Activated naive CD8-positive, alpha-beta T cell treated with anti-CD3 and anti-CD28 coated beads, Interleukin-2, amount 50 U/mL, for 24 hours (primary cell): ENCODE results near the gene UNC5B.
"Not testable (repeated sequence)": the region's sequence is repeated elsewhere in the genome, so short reads cannot be mapped to it uniquely, and the experiment has no call there.

Experiments
- ATAC-seq: fragments of 150-1000 bp; cut with Tn5 transposase; one replicate; pipeline ENCODE4 v1.10.0; 2021
- DNase-seq: peaks from one replicate; pipeline ENCODE4 v3.0.0; 2021
- H3K27ac Mint-ChIP-seq: one replicate; pipeline ENCODE4 v1.8.0; 2021; ENCODE audit warnings: mild to moderate bottlenecking, mixed read lengths
- H3K27me3 Mint-ChIP-seq: one replicate; pipeline ENCODE4 v1.8.0; 2021; ENCODE audit warnings: mixed read lengths
- H3K36me3 Mint-ChIP-seq: one replicate; pipeline ENCODE4 v1.8.0; 2021; ENCODE audit warnings: low read depth, mixed read lengths
- H3K4me1 Mint-ChIP-seq: one replicate; pipeline ENCODE4 v1.8.0; 2021; ENCODE audit warnings: mixed read lengths
- H3K4me3 Mint-ChIP-seq: one replicate; pipeline ENCODE4 v1.8.0; 2021; ENCODE audit warnings: mild to moderate bottlenecking, moderate library complexity, mixed read lengths
- H3K9me3 Mint-ChIP-seq: one replicate; pipeline ENCODE4 v1.8.0; 2021; ENCODE audit warnings: mixed read lengths

The UNC5B gene

GRCh38 chr10:71214641-71215559 is 2.5 kb downstream of the UNC5B start:
- Mint-ChIP-seq H3K27ac (no peak overlapping the region), H3K9me3 (no peaks in the 10 kb centered on the region), H3K4me3 (no peak overlapping the region), H3K4me1 (peaks cover 10% of the 10 kb centered on the region), H3K27me3 (peaks cover 78% of the 10 kb centered on the region), H3K36me3 (no peaks in the 10 kb centered on the region)
- DNase-seq (no peak), ATAC-seq (no peak)

GRCh38 chr10:71216363-71216695 is 4.0 kb downstream of the UNC5B start:
- Mint-ChIP-seq H3K27me3 (peaks cover 66% of the 10 kb centered on the region), H3K9me3 (no peaks in the 10 kb centered on the region), H3K4me1 (peaks cover 10% of the 10 kb centered on the region), H3K36me3 (no peaks in the 10 kb centered on the region), H3K4me3 (no peak overlapping the region), H3K27ac (no peak overlapping the region)
- DNase-seq (no peak), ATAC-seq (no peak)

- ATAC-seq = no peak
- Mint-ChIP-seq H3K36me3 (no peaks in the 10 kb centered on the region), H3K27me3 (peaks cover 66% of the 10 kb centered on the region), H3K27ac (no peak overlapping the region), H3K4me1 (peaks cover 8% of the 10 kb centered on the region), H3K4me3 (peak overlapping the region; percentile 43), H3K9me3 (no peaks in the 10 kb centered on the region)
- no peak for DNase-seq
Observed at GRCh38 chr10:71216751-71217265, 4.4 kb downstream of the UNC5B start.

DNA sequence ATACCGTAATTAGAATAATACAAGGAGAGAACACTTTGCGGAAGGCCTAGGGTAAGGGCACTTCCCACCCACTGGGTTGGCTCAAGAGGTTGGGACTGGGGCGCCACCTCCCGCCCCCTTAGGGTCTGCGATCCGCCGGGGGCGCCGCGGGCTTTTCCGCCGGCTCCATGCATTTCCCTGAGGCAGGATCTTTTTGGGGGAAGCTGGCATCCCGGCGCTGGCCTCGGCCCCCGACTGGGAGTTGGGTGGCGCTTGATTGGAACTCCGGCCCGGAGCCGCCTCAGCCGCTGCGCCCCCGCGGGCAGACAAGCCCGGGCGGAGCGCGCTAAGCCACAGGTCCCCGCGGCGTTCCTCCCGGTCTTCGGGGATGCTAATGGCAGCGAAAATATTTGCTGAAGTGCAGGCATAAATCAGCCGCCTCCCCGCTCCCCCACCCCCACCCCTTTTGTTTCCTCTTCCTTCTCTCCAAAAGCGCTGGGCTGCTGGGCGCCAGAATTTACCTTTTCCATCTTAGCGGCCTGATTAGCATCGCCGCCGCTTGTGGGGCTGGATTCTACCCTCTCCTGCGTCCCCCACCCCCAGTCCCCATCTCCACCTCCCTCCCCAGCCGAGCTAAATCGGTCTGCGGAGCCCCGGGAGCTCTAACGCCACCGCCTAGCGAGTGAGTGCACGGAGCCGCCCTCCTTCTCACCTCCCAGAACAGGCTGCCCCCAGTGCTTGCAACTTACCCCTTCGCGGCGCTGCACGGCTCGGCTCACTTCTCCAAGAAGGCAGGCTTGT is 5.1 kb downstream of the UNC5B start:
- H3K27me3 Mint-ChIP-seq = peaks cover 62% of the 10 kb centered on the region
- H3K36me3 Mint-ChIP-seq = no peaks in the 10 kb centered on the region
- H3K4me3 Mint-ChIP-seq = peak overlapping the region; percentile 43
- H3K4me1 Mint-ChIP-seq = peaks cover 5% of the 10 kb centered on the region
- H3K9me3 Mint-ChIP-seq = no peaks in the 10 kb centered on the region
- ATAC-seq = peak; percentile 33
- no peak overlapping the region for H3K27ac Mint-ChIP-seq
- no peak for DNase-seq

GRCh38 chr10:71218046-71218650 is 5.8 kb downstream of the UNC5B start:
- H3K9me3 Mint-ChIP-seq = no peaks in the 10 kb centered on the region
- no peak overlapping the region for H3K27ac Mint-ChIP-seq
- peaks cover 60% of the 10 kb centered on the region for H3K27me3 Mint-ChIP-seq
- peaks cover 5% of the 10 kb centered on the region for H3K4me1 Mint-ChIP-seq
- H3K4me3 Mint-ChIP-seq = no peak overlapping the region
- ATAC-seq (no peak), DNase-seq (no peak)
- no peaks in the 10 kb centered on the region for H3K36me3 Mint-ChIP-seq

DNA sequence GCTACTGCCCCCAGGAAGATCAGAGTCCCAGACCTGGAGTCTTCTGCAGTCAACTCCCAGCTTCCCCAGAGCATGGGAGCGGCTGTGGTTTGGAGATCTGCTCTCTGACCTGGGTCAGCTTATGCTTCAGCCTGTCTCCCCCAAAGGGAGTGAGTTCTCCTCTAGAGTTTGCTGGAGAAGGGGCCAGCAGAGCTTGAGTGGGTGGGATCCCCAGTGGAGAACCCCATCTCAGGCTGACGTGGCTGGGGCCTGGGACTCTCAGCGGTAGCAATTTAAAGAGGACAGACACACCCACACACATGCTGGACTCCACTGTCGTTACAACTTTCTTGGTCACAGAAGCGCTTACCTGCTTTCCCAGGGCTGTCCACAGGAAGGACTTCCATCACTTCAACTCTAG is 6.3 kb downstream of the UNC5B start:
- Mint-ChIP-seq H3K36me3 (no peaks in the 10 kb centered on the region), H3K27me3 (peaks cover 56% of the 10 kb centered on the region), H3K27ac (no peak overlapping the region), H3K9me3 (no peaks in the 10 kb centered on the region), H3K4me3 (no peak overlapping the region), H3K4me1 (peaks cover 5% of the 10 kb centered on the region)
- no peak for ATAC-seq
- DNase-seq = no peak

DNA sequence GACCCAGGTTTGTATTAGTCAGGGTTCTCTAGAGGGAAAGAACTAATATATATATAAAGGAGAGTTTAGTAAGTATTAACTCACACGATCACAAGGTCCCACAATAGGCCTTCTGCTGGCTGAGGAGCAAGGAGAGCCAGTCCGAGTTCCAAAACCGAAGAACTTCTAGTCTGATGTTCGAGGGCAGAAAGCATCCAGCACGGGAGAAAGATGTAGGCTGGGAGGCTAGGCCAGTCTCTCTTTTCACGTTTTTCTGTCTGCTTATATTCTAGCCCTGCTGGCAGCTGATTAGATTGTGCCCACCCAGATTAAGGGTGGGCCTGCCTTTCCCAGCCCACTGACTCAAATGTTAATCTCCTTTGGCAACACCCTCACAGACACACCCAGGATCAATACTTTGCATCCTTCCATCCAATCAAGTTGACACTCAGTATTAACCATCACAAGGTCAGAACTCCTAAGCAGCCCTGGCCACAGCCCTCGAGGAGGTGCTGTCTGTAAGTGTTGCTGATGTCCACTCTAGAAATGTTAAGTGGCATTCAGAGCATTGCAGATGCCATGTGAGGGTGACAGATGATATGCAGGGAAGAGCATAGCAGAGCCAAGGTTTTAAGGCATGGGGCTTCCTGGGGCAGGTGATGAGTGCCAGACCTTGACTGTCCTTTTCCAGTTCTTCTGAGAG is 7.0 kb downstream of the UNC5B start:
- not testable (repeated sequence) for DNase-seq, H3K4me1 Mint-ChIP-seq, H3K27ac Mint-ChIP-seq, H3K9me3 Mint-ChIP-seq, H3K4me3 Mint-ChIP-seq, H3K36me3 Mint-ChIP-seq, ATAC-seq
- peaks cover 50% of the 10 kb centered on the region for H3K27me3 Mint-ChIP-seq

DNA sequence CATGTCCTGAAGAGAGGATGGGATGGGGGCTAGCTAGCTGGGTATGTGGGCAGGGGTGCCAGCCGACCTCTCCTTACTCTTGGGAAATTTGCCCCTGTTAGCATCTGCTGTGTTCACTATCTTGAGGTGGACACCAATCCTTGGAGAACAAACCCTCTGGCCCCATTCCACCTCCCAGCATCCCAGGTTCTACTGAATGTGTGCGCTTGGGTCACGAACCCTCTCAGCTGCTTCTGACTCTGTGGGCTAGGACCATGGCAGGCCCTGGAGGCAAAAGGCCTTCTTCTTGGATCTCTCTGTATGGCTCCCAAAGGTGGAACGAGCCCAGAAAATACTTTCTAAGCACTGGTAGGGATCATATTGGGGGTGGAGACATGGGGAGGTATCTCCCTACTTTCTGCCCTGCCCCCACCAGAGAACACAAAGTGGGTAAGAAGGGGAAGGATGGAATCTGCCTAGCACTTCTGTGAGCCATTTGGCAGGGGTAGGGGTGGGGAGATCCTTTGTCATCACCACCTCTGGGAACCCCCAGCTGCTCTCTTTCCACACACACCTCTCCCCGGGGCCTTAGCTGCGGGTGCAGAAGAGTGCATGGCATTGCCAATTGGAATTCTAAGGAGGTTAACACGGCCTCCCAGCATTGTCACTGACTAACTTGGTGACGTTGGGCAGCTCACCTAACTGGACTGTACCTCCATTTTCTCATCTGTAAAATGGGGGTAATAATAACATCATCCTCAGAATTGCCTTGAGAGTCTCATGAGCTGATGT is 7.7 kb downstream of the UNC5B start:
- H3K4me3 Mint-ChIP-seq = no peak overlapping the region
- ATAC-seq = no peak
- no peaks in the 10 kb centered on the region for H3K9me3 Mint-ChIP-seq
- peaks cover 5% of the 10 kb centered on the region for H3K4me1 Mint-ChIP-seq
- H3K36me3 Mint-ChIP-seq = no peaks in the 10 kb centered on the region
- H3K27ac Mint-ChIP-seq = no peak overlapping the region
- H3K27me3 Mint-ChIP-seq = peaks cover 43% of the 10 kb centered on the region
- DNase-seq = no peak

DNA sequence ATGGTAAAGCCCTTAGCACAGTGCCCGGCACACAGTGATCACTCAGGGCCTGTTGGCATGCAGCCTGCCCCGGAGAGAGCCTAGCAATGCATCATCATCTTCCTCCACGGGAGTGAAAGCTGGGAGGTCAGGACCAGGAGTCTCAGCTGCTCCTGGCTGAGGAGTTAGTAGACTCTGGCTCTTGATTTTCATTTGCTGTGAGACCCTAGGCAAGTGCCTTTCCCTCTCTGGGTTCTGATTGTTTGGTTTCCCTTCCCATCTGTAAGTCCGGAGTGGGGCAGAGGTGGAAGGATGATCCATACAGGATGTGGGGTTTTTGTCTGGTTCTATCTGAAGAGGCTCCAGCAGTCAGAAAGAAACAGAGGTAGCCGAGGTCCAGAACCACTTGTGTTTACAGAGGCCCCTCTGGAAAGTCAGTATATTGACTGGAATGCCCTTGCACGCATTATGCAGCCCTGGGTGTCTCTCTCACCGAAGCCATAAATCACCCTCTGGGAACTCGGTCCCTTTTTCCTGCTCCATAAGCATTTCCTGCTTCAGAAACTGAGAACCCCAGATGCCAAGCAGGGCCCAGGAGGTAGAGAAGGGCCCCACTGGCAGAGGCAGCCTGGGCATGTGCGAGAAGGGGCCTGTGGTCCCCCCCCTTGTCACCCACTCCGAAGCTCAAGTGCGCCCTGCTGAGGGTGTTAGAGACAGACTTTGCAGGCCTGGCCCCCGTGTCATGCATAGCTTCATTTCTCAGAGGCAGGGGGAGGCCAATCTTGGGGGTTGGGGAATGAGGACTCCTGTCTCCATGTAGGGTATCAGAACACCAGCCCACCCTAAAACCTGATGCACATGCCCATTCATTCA is 8.5 kb downstream of the UNC5B start:
- H3K4me3 Mint-ChIP-seq = no peak overlapping the region
- H3K27me3 Mint-ChIP-seq = peaks cover 40% of the 10 kb centered on the region
- no peak for DNase-seq
- H3K4me1 Mint-ChIP-seq = peaks cover 5% of the 10 kb centered on the region
- ATAC-seq = no peak
- no peaks in the 10 kb centered on the region for H3K36me3 Mint-ChIP-seq
- H3K9me3 Mint-ChIP-seq = no peaks in the 10 kb centered on the region
- no peak overlapping the region for H3K27ac Mint-ChIP-seq

DNA sequence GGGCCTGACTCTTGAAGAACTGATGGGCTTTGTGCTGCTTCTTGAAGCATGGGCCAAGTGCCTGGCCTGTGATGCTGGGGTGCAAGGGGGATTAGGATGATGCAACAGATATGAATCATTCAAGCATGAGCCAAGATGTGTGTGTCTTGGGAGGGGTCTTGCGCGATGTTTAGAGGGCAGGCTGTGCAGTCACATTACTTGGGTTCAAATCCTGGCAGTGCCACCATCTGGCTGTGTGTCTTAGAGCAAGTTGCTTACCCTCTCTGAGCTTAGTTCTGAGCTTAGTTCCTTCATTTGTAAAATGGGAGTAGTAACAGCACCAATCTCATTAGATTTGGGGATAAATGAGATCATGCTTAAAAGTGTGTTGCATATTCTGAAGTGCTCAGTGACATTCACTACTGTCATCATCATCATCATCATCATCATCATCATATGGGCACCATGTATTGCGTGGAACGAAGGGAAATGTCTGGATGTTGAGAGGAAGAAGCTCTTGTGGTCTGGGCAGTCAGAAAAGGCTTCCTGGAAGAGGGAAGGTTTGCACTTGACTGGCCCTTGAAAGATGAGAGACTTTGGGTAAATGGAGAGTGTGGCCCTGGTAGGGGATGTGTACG is 9.3 kb downstream of the UNC5B start:
- DNase-seq = no peak
- no peak overlapping the region for H3K4me3 Mint-ChIP-seq
- no peak overlapping the region for H3K27ac Mint-ChIP-seq
- H3K27me3 Mint-ChIP-seq = peaks cover 32% of the 10 kb centered on the region
- no peak for ATAC-seq
- H3K36me3 Mint-ChIP-seq = no peaks in the 10 kb centered on the region
- H3K4me1 Mint-ChIP-seq = peaks cover 3% of the 10 kb centered on the region
- H3K9me3 Mint-ChIP-seq = no peaks in the 10 kb centered on the region

- Mint-ChIP-seq H3K4me1 (peaks cover 2% of the 10 kb centered on the region), H3K27me3 (peaks cover 24% of the 10 kb centered on the region), H3K36me3 (no peaks in the 10 kb centered on the region), H3K27ac (no peak overlapping the region), H3K4me3 (no peak overlapping the region), H3K9me3 (no peaks in the 10 kb centered on the region)
- ATAC-seq = no peak
- no peak for DNase-seq
Observed at GRCh38 chr10:71222601-71223346, 10.4 kb downstream of the UNC5B start.

- DNase-seq (no peak), ATAC-seq (no peak)
- Mint-ChIP-seq H3K27ac (no peak overlapping the region), H3K4me1 (no peaks in the 10 kb centered on the region), H3K4me3 (no peak overlapping the region), H3K36me3 (no peaks in the 10 kb centered on the region), H3K9me3 (no peaks in the 10 kb centered on the region), H3K27me3 (peaks cover 18% of the 10 kb centered on the region)
Observed at GRCh38 chr10:71223347-71224058, 11.1 kb downstream of the UNC5B start.
